ENCODE measurements around the gene SULT1A1.
A peak's percentile ranks its signal among the peaks of the same experiment; 100 is the strongest.

Gene SULT1A1

GRCh38 chr16:28561557-28562187, 48.2 kb downstream of the SULT1A1 start:
- Mint-ChIP-seq H3K36me3 (peaks cover 13% of the 10 kb centered on the region), H3K4me1 (ENCODE audit: low read depth) (peaks cover 43% of the 10 kb centered on the region)

DNA sequence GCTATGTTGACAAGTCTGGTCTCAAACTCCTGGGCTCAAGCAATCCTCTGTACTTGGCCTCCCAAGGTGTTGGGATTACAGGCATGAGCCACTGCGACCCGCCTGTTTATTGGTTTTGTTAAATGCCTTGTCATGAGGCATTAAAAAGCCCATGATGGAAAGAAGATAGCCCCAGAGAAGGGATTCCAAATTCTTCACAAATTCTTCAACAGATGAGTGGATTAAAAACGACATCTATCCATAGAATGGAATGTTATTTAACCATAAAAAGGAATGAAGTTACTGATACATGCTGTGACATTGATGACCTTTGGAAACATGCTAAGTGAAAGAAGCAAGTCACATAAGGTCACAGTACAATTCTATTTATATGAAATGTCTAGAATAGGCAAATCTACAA, 51.4 kb downstream of the SULT1A1 start:
- Mint-ChIP-seq H3K36me3 (peaks cover 7% of the 10 kb centered on the region), H3K9me3 (ENCODE audit: low read depth) (no peaks in the 10 kb centered on the region), H3K4me1 (ENCODE audit: low read depth) (peaks cover 52% of the 10 kb centered on the region), H3K27me3 (no peaks in the 10 kb centered on the region), H3K27ac (no peak overlapping the region), H3K4me3 (no peak overlapping the region)

More at GRCh38 chr16:28561557-28562187, 48.2 kb downstream of the SULT1A1 start:
- Mint-ChIP-seq H3K27me3 (no peaks in the 10 kb centered on the region), H3K27ac (no peak overlapping the region), H3K9me3 (ENCODE audit: low read depth) (no peaks in the 10 kb centered on the region), H3K4me3 (no peak overlapping the region)

- no peaks in the 10 kb centered on the region for H3K9me3 Mint-ChIP-seq (ENCODE audit: low read depth)
- H3K36me3 Mint-ChIP-seq: peaks cover 7% of the 10 kb centered on the region
- H3K27me3 Mint-ChIP-seq: no peaks in the 10 kb centered on the region
- H3K27ac Mint-ChIP-seq: no peak overlapping the region
- H3K4me3 Mint-ChIP-seq: peak overlapping the region; percentile 17
- H3K4me1 Mint-ChIP-seq (ENCODE audit: low read depth): peaks cover 40% of the 10 kb centered on the region
Measured at GRCh38 chr16:28556914-28557320, 52.9 kb downstream of the SULT1A1 start.

DNA sequence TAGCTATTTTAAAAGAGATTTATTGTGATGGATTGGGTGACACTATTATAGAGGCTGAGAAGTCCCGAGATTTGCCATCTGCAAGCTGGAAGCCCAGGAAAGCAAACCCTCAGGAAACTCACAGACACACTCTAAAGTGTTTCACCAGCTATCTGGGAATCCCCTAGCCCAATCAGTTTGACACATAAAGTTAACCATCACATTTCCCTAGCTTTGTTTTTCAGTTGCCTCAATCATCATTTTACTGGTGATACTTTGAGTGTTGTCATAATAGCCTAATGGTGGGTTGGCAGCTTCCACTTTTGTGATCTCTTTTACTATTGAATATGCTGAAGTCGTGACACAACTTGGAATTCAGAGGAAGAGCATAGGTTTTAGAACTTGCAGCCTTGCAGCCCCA, 54.3 kb downstream of the SULT1A1 start:
- peaks cover 7% of the 10 kb centered on the region for H3K36me3 Mint-ChIP-seq
- H3K27ac Mint-ChIP-seq: peak overlapping the region; percentile 76
- H3K4me3 Mint-ChIP-seq: peak overlapping the region; percentile 44
- H3K4me1 Mint-ChIP-seq (ENCODE audit: low read depth): peaks cover 36% of the 10 kb centered on the region
- no peaks in the 10 kb centered on the region for H3K9me3 Mint-ChIP-seq (ENCODE audit: low read depth)
- no peaks in the 10 kb centered on the region for H3K27me3 Mint-ChIP-seq
